K562 (cell line): Measurements from ENCODE around the gene SOCS2.

Experiments
- CHCHD3 ChIP-seq: fragments of 250-450 bp; sonication (Bioruptor Pico); IDR thresholded peaks from 2 replicates; pipeline ENCODE4 v2.1.2; 2022; ENCODE audit warnings: mild to moderate bottlenecking
- FOXK1 ChIP-seq: sonication (generic); formaldehyde crosslinking; IDR thresholded peaks from 2 replicates; pipeline ENCODE4 v1.8.0; 2022; ENCODE audit warnings: missing genetic modification reagents, mild to moderate bottlenecking, borderline replicate concordance

DNA sequence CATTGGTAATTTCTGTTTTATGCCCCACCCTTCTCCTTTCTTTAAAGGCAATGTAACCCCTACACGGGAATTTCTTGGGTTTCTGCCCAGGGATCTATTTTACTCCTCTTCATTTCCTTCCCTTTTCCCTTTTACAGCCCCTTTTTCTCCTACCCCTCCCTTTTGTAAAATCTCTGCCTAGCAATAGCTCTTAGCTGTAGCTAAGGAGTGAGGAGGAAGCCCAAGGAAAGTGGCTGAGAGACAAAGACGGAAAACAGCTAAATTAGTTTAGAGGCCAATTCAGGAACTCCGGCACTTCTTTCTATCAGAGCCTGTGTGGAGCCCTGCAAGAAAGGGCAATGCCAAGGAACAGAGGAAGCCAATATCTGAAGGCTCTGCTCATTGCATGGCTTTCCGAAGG lies 40.3 kb downstream of the SOCS2 start:
- TF ChIP-seq CHCHD3 (CRISPR knock-in tag) (no peak), FOXK1 (CRISPR knock-in tag) (no peak)
